GM18519 (cell line): ENCODE data around the gene RASSF4.
A peak's percentile ranks its signal among the peaks of the same experiment; 100 is the strongest.

Experiments
- ATAC-seq: cut with Tn5 transposase; IDR thresholded peaks from one replicate; pipeline ENCODE4 v1.9.1; 2021; ENCODE audit warnings: mild to moderate bottlenecking, moderate library complexity; ENCODE audit not compliant: unreplicated experiment, low FRiP score

The RASSF4 gene

GRCh38 chr10:44944354-44944753, 15.2 kb upstream of the RASSF4 start:
- no peak for ATAC-seq

- peak; percentile 48 for ATAC-seq
These were observed 13.4 kb upstream of the RASSF4 start for GRCh38 chr10:44946205-44946604.

GRCh38 chr10:44947371-44948152, 12.0 kb upstream of the RASSF4 start:
- ATAC-seq, result peak; percentile 34

GRCh38 chr10:44948642-44949041, 11.0 kb upstream of the RASSF4 start:
- ATAC-seq, result no peak

- no peak for ATAC-seq
These were observed 10.3 kb upstream of the RASSF4 start for GRCh38 chr10:44949127-44949802.

GRCh38 chr10:44949915-44950314, 9.7 kb upstream of the RASSF4 start:
- no peak for ATAC-seq

- no peak for ATAC-seq
These were observed 9.0 kb upstream of the RASSF4 start for GRCh38 chr10:44950326-44951225.

- ATAC-seq, result no peak
These were observed 7.9 kb upstream of the RASSF4 start for GRCh38 chr10:44951576-44952226.

GRCh38 chr10:44952779-44953231, 6.8 kb upstream of the RASSF4 start:
- ATAC-seq, result no peak

- no peak for ATAC-seq
These were observed 5.6 kb upstream of the RASSF4 start for GRCh38 chr10:44954042-44954441.

- ATAC-seq, result no peak
These were observed 4.6 kb upstream of the RASSF4 start for GRCh38 chr10:44954962-44955361.

- no peak for ATAC-seq
These were observed 4.1 kb upstream of the RASSF4 start for GRCh38 chr10:44955413-44956070.

- ATAC-seq, result no peak
These were observed 3.4 kb upstream of the RASSF4 start for GRCh38 chr10:44956226-44956625.

- no peak for ATAC-seq
These were observed 2.6 kb upstream of the RASSF4 start for GRCh38 chr10:44956717-44957706.

GRCh38 chr10:44958196-44958897, 1.3 kb upstream of the RASSF4 start:
- ATAC-seq, result no peak

GRCh38 chr10:44958898-44959246, 730 bp upstream of the RASSF4 start:
- no peak for ATAC-seq

GRCh38 chr10:44960088-44960460, 472 bp downstream of the RASSF4 start:
- no peak for ATAC-seq

- no peak for ATAC-seq
These were observed 1.1 kb downstream of the RASSF4 start for GRCh38 chr10:44960482-44961229.
